Transverse colon (tissue), 3 donors: ENCODE results near the gene METTL1.

Experiments
- CTCF ChIP-seq, 5 experiments: fragments of 200-600 bp in 3 of 5; fragments of 450-650 bp in 2 of 5; sonication (generic) in 3 of 5; IDR thresholded peaks; 1 replicate in 2 of 5; 2 replicates in 3 of 5; pipeline ENCODE4 v1.5.1; 2016 to 2017; ENCODE audit warnings: antibody characterized with exemption in 5 of 5, inconsistent platforms in 3 of 5, mild to moderate bottlenecking in 2 of 5, moderate library complexity in 1 of 5
- EP300 ChIP-seq: sonication (generic); formaldehyde crosslinking; IDR thresholded peaks from one replicate; pipeline ENCODE4 v1.6.1; 2017; ENCODE audit warnings: antibody characterized with exemption, low read depth

GRCh38 chr12:57736741-57737466 is 35.0 kb downstream of the METTL1 start:
- TF ChIP-seq CTCF (IDR thresholded peaks at IDR 0.05), result no peak
- TF ChIP-seq EP300, result no peak
